HG03066 (cell line): ENCODE results near the gene IRS2.
A peak's percentile ranks its signal among the peaks of the same experiment; 100 is the strongest.

ENCODE experiments used
- ATAC-seq: cut with Tn5 transposase; IDR thresholded peaks from one replicate; pipeline ENCODE4 v1.9.1; 2021; ENCODE audit warnings: low read depth; ENCODE audit not compliant: unreplicated experiment

Gene IRS2

DNA sequence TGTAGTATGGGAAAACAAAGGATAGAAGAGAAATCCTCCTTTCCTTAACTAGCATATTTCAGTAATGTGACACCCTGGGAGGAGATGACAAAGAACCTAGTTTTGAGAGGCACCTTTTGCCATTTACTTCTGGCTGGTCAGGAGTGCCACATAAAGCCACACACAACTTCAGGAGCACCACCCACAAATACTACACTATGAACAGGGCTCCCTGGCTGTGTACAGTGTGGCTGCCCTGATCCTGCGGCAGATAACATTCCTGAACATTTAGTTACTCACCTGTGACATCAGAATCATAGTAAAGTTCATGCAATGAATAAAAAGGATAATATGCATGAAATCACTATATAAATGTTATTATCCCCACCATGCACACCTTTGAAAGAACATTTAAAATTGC, 17.4 kb upstream of the IRS2 start:
- no peak for ATAC-seq

DNA sequence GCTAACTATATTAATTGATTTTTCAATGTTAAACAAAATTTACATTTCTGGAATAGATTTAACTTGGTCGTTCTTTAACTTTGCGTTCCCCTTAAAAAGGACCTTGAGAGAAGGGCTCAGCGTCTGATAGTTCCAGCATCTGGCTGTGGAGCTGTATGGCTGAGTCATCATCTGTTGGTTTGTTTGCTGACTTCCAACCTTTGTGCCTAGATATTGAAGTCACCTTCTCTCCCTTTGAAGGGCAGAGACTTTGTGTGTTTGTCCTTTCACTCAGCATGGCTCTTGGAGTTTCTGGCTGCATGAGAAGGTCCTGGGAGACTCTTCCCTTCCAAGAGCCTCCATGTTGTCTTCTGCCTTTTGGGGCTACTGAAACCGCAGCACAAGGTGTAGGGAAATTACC, 16.6 kb upstream of the IRS2 start:
- no peak for ATAC-seq

GRCh38 chr13:109795011-109795410, 8.6 kb upstream of the IRS2 start:
- ATAC-seq, result no peak

DNA sequence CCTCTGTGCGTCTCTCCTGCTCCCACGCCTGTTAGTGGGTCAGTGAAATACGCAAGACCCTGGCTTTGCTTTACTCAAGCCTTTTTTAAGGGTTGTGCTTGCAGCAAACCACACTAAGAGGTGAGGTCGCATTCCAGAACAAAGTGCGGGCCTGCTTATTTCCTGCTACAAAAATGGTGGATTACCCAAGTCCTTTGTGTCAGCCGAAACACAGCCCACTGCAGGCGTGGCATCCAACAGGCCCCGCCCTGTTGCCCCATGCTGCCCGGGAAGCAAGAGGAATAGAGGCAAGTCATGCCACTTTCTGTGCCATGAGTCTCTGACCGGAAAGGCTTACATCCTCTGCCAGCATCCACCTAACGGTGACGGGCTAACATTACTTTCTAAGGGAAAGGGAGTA, 7.7 kb upstream of the IRS2 start:
- ATAC-seq, result no peak

GRCh38 chr13:109792416-109793059, 6.2 kb upstream of the IRS2 start:
- no peak for ATAC-seq

GRCh38 chr13:109790942-109791605, 4.7 kb upstream of the IRS2 start:
- ATAC-seq, result no peak

DNA sequence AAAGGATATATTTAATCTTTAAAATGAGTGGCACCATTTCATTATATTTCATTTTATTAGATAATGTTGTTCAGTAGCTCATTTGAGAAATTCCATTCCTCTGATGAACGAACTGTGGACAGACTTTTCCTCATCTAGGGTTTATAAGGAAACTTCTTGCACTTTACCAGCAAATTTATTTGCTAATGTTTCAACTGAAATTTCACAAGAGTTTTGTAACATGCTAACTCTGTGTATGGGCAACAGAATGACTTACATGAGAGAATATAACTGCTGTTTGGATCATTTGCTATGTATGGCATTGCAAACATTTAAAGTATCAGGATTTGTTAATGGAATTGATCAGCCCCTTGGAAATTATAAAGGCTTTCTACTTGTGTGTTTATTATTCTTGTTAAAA, 3.7 kb upstream of the IRS2 start:
- no peak for ATAC-seq

- no peak for ATAC-seq
These were observed 2.9 kb upstream of the IRS2 start for GRCh38 chr13:109789262-109789661.

DNA sequence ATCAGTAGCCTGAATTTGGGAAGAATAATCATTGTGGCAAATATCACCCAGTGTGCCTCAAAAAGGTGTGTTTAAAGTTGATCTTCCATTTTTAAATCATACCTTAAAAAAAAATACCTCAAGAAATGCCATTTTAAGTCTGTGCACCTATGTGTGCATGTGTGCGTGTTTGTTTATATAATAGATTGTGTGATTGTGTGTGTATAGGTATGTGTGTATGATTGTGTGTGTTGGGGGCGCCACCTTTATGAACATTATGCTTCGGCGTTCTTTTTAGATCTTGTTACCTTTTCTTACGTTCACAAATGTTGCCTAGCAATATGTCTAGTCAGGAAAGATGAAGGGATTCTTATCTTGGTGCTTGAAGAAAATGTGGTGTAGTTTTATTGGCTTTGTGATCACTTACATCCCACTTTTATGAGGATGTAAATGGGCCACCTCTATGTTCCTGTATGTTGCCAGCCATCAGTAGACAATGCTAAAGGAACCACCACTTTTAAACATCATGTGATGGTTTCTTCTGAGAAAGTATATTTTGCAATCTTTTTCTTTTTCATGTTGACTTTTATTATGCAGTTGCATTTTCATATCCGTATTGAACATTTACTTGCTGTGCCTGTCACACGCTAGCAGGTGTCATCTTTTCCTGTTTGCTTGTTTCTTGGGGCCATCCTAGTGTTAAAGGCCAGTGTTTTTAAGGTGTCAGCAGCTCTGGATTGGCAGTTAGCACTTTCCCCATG, 2.2 kb upstream of the IRS2 start:
- no peak for ATAC-seq

- peak; percentile 4 for ATAC-seq
These were observed 962 bp upstream of the IRS2 start for GRCh38 chr13:109787135-109787954.

DNA sequence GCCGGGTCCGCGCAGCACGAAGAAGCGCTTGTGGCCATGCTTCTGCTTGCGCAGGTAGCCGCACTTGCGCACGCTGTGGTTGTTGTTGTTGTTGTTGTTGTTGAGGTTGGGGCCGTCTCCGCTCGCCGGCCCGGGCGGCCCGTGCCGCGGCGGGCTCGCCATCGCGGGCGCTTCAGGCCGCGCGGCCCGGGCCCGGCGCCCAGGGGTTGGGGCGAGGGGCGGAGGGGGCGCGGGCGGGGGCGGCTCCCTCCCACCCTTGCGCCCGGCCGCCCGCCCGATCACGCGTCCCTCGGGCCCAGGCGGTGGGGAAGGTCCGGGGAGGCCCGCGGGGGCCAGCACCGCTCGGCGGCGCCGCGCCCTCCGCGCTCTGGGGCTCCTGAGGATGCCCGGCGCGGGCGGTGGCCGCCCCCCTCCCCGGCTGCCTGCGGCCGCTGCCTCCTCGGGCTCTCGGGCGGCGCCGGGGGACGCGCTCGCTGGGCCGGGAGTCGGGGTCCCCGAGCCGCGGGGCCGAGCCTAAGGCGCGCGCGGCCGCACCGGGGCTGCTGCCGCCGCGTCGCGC, 412 bp downstream of the IRS2 start:
- ATAC-seq, result peak; percentile 6

GRCh38 chr13:109785141-109785891, 1.1 kb downstream of the IRS2 start:
- ATAC-seq, result no peak

DNA sequence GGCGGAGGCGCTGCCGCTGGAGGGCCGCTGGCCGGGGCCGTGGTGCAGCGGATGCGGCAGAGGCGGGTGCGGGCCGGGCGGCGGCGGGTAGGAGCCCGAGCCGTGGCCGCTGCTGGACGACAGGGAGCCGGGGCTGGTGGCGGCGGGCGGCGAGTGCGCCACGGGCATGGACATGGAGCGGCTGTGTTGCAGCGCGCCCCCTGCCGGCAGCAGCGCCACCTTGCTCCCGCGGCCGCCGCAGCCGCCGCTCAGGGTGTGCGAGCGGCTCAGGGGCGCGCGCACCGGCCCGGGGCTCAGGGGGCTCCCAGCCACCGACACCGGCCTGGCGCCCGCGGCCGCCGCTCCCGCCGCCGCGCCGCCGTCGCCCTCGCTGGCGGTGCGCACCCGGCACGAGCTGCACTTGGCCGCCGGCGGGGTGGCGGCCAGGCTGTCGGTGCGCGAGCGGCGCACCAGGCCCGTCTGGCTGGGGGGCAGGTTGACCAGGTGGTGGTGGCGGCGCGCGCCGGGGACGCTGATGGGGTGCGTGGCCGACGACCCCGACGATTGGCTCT, 1.7 kb downstream of the IRS2 start:
- no peak for ATAC-seq

- ATAC-seq, result no peak
These were observed 2.4 kb downstream of the IRS2 start for GRCh38 chr13:109783815-109784589.

DNA sequence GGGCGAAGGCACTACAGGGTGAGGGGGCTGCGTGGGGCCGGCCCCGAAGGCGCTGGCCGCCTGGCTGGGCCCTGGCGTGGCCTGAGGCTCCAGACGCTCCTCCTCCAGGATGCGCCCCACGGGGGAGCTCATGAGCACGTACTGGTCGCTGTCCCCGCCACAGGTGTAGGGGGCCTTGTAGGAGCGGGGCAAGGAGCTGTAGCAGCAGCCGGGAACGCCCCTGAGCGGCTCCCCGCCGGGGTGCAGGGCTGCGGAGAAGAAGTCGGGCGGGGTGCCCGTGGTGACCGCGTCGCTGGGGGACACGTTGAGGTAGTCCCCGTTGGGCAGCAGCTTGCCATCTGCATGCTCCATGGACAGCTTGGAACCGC, 3.0 kb downstream of the IRS2 start:
- no peak for ATAC-seq

GRCh38 chr13:109782823-109783431, 3.5 kb downstream of the IRS2 start:
- no peak for ATAC-seq

DNA sequence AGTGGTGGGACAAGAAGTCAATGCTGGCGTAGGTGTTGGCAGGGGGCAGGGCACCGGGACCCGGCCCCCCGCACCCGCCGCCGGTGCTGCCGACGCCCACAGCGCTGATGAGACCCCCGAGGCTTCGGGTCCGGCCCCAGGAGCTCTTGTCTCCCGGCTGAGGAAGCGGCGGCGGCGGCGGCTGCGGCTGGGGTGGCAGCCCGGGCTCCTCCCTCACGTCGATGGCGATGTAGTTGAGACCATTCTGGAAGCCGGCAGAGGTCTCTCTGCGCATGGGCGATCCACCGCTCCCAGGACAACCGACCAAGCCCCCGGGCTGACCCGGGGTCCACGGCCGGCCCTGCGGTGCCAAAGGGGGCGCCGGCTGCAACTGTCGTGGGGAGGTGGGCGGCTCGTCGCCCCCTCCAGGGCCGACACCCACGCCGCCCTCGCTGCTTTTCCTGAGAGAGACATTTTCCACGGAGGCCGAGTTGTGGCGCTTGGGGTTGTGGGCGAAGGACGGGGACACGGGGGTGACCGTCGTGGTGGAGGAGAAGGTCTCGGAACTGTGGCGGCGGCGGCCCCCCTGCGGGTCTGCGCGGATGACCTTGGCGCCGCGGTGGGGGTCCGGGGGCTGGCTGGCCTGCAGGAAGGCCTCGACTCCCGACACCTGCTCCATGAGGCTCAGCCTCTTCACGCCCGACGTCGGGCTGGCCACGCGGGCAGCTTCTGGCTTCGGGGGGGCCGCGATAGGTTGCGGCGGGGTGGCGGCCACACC, 4.1 kb downstream of the IRS2 start:
- ATAC-seq, result no peak
